GM18867 (cell line): Measurements from ENCODE around the gene DGLUCY.

Source experiments
- ATAC-seq: cut with Tn5 transposase; IDR thresholded peaks from one replicate; pipeline ENCODE4 v1.9.1; 2021; ENCODE audit warnings: mild to moderate bottlenecking, moderate library complexity; ENCODE audit not compliant: unreplicated experiment

Gene DGLUCY

GRCh38 chr14:91273885-91274273 is 160.0 kb downstream of the DGLUCY start:
- ATAC-seq, result no peak

- no peak for ATAC-seq
Measured at GRCh38 chr14:91274796-91275195, 160.9 kb downstream of the DGLUCY start.
